GM18951 (cell line): ENCODE measurements around the gene RIN3.

Source experiments
- POLR2A ChIP-seq: IDR thresholded peaks from 4 replicates; pipeline ENCODE4 v1.6.1; 2011; ENCODE audit warnings: mild to moderate bottlenecking; ENCODE audit not compliant: insufficient read length, insufficient read depth; ENCODE audit errors: extremely low read depth
- in situ Hi-C: fragments of 300-500 bp; cut with MboI; formaldehyde crosslinking; loops from one replicate; pipeline ENCODE4 v1.12.0; 2022; ENCODE audit warnings: low sequenced_read_pairs, mixed read lengths, inconsistent platforms; ENCODE audit not compliant: unreplicated experiment

Gene RIN3

GRCh38 chr14:92665661-92666110 is 152.1 kb downstream of the RIN3 start:
- in situ Hi-C loops: no loop called here
- TF ChIP-seq POLR2A: no peak

- no peak for TF ChIP-seq POLR2A
- in situ Hi-C loops: no loop called here
Measured at GRCh38 chr14:92666251-92666650, 152.7 kb downstream of the RIN3 start.

DNA sequence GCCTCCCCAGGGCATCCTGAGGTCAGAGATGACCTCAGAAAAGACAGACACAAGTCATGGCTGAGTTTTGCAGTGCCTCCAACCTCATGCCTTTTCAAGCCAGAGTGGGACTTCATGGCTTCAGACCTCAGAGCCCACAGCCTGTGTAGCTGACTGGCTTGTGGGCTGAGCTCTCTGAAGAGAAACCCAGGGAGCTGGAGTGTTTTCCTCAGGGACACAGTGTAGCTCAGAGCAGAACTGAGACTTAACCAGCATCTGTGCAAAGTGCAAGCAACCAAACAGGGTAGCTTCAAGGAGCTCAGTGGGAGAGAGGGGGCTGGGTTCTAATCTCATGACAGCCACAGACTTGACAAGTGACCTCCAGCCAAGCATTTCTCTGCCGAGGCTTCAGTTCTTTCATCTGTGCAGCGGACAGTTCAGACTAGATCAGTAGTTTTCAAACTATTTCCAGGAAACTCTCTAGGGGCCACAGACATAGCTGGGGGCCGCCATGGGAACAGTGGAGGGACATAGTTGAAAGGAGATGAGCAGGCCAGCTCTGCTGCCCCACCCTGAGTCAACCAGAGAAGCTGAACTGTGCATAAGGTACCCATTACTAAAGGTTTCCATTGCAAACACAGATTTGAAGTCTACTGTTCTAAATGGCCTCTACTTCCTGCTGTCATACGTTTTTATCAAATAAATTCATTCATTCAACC is 154.8 kb downstream of the RIN3 start:
- no peak for TF ChIP-seq POLR2A
- in situ Hi-C loops: no loop called here

- TF ChIP-seq POLR2A: no peak
- in situ Hi-C loops: no loop called here
Measured at GRCh38 chr14:92670160-92670559, 156.6 kb downstream of the RIN3 start.

DNA sequence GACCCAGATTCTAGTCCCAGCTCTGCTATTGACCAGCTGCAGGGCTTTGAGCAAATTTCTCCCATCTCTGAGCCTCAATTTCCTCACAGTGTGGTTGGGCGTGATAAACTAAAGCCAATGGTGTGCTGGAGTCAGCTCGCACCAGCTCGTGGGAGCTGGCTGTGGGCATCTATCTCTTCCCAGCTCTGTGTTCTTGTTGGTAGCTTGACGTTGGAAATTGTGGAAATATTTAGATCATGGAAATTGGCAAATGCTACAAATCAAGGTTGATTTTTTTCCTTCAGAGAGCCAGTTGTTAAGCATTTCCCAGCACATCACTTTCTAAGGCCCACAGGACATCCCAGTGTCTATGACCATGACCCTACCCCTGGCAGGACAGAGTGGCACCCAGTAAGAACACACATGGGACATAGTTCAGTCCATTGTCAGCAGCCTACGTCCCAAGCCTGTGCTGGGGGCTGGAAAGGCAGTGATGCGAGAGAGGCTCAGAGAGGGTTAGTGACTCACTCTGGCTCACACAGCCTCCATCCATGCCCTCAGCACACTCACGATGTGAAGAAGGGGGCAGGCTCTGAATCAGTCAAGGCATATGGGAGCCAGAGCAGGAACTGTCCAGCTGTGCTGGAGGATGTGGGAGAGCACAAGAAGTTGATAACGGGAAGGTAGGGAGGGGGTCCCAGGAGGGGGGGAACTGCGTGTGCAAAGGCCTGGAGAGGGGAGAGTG is 157.2 kb downstream of the RIN3 start:
- TF ChIP-seq POLR2A: no peak
- in situ Hi-C loops: no loop called here

GRCh38 chr14:92673601-92674150 is 160.1 kb downstream of the RIN3 start:
- in situ Hi-C loops: no loop called here
- TF ChIP-seq POLR2A: no peak

DNA sequence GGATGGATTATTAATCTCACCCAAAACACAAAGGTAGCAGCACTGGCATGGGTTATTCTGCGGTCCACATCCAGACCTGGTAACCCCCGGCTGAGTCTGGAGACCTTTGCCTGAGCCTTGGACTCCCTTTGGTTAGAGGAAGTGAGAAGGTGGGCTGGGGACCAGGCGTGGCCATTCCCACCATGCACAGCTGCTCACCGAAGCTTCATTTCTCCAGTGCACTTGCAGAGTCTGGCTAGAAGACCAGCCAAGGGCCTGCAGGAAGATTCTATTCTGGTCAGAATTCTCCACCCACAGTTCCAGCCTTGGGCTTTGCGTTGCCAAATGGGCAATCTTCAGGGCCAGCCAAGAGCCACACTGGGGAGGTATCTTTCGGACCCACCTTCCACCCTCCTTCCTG is 161.8 kb downstream of the RIN3 start:
- in situ Hi-C loops: loop anchor here (25.0 kb wide), 1 partner anchor 538 kb away; no protein-coding TSS in a partner anchor
- no peak for TF ChIP-seq POLR2A

GRCh38 chr14:92675976-92676375 is 162.4 kb downstream of the RIN3 start:
- in situ Hi-C loops: loop anchor here (25.0 kb wide), 1 partner anchor 539 kb away; no protein-coding TSS in a partner anchor
- TF ChIP-seq POLR2A: no peak

GRCh38 chr14:92676403-92677086 is 163.0 kb downstream of the RIN3 start:
- in situ Hi-C loops: loop anchor here (25.0 kb wide), 1 partner anchor 539 kb away; no protein-coding TSS in a partner anchor
- TF ChIP-seq POLR2A: peak; percentile 6

- TF ChIP-seq POLR2A: peak; percentile 44
- in situ Hi-C loops: loop anchor here (25.0 kb wide), 1 partner anchor 540 kb away; no protein-coding TSS in a partner anchor
Measured at GRCh38 chr14:92677087-92677668, 163.6 kb downstream of the RIN3 start.

GRCh38 chr14:92677955-92678354 is 164.4 kb downstream of the RIN3 start:
- in situ Hi-C loops: loop anchor here (25.0 kb wide), 1 partner anchor 541 kb away; no protein-coding TSS in a partner anchor
- no peak for TF ChIP-seq POLR2A

- no peak for TF ChIP-seq POLR2A
- in situ Hi-C loops: loop anchor here (25.0 kb wide), 1 partner anchor 541 kb away; no protein-coding TSS in a partner anchor
Measured at GRCh38 chr14:92678766-92679165, 165.2 kb downstream of the RIN3 start.
